ENCODE measurements around the gene ZKSCAN7. TPM values are rescaled to one million over a fixed set of nuclear protein-coding genes. Genes with fewer than 3 reads are reported as not detected.

The ZKSCAN7 gene
- total RNA-seq, 1 experiment from 2014 or later = 6.6 TPM

DNA sequence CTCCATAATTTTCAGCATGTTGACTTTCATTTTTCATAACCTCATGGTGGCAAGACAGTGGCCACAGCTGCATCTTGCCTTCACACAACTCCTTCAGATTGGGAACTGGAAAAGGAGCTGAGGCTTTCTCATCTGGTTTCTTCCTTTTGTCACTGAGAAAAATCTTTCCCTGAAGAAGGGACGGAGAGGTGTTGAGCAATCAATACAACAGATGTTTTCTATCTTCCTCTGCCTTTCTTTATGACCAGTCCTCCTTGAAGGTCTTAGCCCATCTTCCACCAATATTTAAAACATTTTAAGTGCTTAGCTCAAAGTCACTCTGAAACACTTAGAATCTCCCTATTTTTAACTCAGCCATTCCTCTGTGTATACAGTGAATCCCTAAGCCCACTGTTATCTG lies 41.6 kb downstream of the ZKSCAN7 start:
- Histone ChIP-seq H3K9me3 (replicated peaks) (peaks cover 3% of the 10 kb centered on the region), H3K27me3 (no peaks in the 10 kb centered on the region), H3K27ac (no peak overlapping the region), H3K36me3 (peaks cover 51% of the 10 kb centered on the region), H3K4me3 (no peak overlapping the region), H3K4me1 (no peaks in the 10 kb centered on the region)
- DNase-seq = no peak

DNA sequence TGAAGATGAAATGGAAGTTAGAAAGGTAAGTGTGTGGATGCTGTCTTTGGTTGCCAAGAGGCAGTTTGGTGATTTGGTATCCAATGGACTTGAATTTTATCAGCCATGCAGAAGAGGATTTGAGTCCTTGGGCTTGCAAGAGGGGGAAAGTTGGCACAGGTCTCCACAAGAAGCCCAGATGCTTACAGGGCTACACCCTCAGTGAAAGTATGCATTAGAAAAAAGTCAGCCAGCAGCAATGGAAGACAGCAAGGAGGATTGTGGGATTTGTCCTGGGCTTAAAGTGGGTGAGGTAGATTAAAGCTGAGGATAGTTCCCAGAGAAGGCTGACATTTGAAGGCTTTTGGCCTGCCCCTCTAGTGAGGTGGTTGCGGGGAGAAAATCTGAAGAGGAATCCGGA lies 46.8 kb downstream of the ZKSCAN7 start:
- no peaks in the 10 kb centered on the region for H3K9me3 ChIP-seq (replicated peaks)
- no peak for DNase-seq
- no peak overlapping the region for H3K4me3 ChIP-seq
- no peaks in the 10 kb centered on the region for H3K4me1 ChIP-seq
- H3K27me3 ChIP-seq = no peaks in the 10 kb centered on the region
- no peak overlapping the region for H3K27ac ChIP-seq
- peaks cover 16% of the 10 kb centered on the region for H3K36me3 ChIP-seq

DNA sequence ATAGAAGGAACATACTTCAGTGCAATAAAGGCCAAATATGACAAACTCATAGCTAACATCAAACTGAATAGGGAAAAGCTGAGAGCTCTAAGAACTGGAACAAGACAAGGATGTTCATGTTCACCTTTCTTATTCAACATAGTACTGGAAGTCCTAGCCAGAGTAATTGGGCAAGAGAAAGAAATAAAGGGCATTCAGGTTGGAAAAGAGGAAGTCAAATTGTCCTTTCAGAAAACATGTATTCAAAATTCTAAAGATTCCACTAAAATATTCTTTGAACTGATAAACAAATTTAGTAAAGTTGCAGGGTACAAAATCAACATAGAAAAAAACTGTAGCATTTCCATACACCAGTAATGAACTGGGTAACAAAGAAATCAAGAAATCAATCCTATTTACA lies 57.7 kb downstream of the ZKSCAN7 start:
- no peak overlapping the region for H3K4me3 ChIP-seq
- H3K4me1 ChIP-seq = no peaks in the 10 kb centered on the region
- no peak overlapping the region for H3K27ac ChIP-seq
- DNase-seq = no peak
- no peaks in the 10 kb centered on the region for H3K27me3 ChIP-seq
- no peaks in the 10 kb centered on the region for H3K9me3 ChIP-seq (replicated peaks)
- no peaks in the 10 kb centered on the region for H3K36me3 ChIP-seq

Other genes with a start within 250 kb of the ZKSCAN7 start
- 15.2 and 18.3 TPM in 2 replicates for gene TCAIM, start 216.4 kb upstream of the ZKSCAN7 start, total RNA-seq (2014; rRNA removed; shearing (Covaris generic))
- 11.1 and 13.4 TPM in 2 replicates for gene ZNF445, start 77.5 kb upstream of the ZKSCAN7 start, total RNA-seq (2014; rRNA removed; shearing (Covaris generic))
- gene ZNF660, start 29.8 kb downstream of the ZKSCAN7 start, total RNA-seq (2014; rRNA removed; shearing (Covaris generic)) = 6.5 and 8.3 TPM in 2 replicates
- 16.8 and 22.5 TPM in 2 replicates for gene ZNF197, start 69.8 kb downstream of the ZKSCAN7 start, total RNA-seq (2014; rRNA removed; shearing (Covaris generic))
- 17.0 and 18.7 TPM in 2 replicates for gene ZNF35, start 93.5 kb downstream of the ZKSCAN7 start, total RNA-seq (2014; rRNA removed; shearing (Covaris generic))
- 1.0 and 1.2 TPM in 2 replicates for gene ZNF502, start 157.5 kb downstream of the ZKSCAN7 start, total RNA-seq (2014; rRNA removed; shearing (Covaris generic))
- gene ZNF501, start 174.4 kb downstream of the ZKSCAN7 start, total RNA-seq (2014; rRNA removed; shearing (Covaris generic)) = 0.76 and 1.8 TPM in 2 replicates
- gene KIAA1143, start 206.4 kb downstream of the ZKSCAN7 start, total RNA-seq (2014; rRNA removed; shearing (Covaris generic)) = 28.5 and 30.8 TPM in 2 replicates
- gene KIF15, start 206.6 kb downstream of the ZKSCAN7 start, total RNA-seq (2014; rRNA removed; shearing (Covaris generic)) = 41.9 and 46.9 TPM in 2 replicates

Measured in SJCRH30 (cell line).